DOHH2 (cell line): ENCODE measurements around the gene OR52K1.

ENCODE experiments used
- EZH2phosphoT487 ChIP-seq: fragments of 200-600 bp; sonication (generic); IDR thresholded peaks from 2 replicates; pipeline ENCODE4 v1.6.1; 2017; ENCODE audit warnings: borderline replicate concordance, mild to moderate bottlenecking, antibody characterized with exemption, low read length, moderate library complexity, mixed read lengths
- TF ChIP-seq, protein P1 (sequence below): fragments of 200-600 bp; sonication (generic); IDR thresholded peaks from one replicate; pipeline ENCODE4 v1.5.1; 2014; ENCODE audit warnings: antibody characterized with exemption, mild to moderate bottlenecking, low read depth, low read length; ENCODE audit not compliant: poor library complexity, severe bottlenecking

DNA sequence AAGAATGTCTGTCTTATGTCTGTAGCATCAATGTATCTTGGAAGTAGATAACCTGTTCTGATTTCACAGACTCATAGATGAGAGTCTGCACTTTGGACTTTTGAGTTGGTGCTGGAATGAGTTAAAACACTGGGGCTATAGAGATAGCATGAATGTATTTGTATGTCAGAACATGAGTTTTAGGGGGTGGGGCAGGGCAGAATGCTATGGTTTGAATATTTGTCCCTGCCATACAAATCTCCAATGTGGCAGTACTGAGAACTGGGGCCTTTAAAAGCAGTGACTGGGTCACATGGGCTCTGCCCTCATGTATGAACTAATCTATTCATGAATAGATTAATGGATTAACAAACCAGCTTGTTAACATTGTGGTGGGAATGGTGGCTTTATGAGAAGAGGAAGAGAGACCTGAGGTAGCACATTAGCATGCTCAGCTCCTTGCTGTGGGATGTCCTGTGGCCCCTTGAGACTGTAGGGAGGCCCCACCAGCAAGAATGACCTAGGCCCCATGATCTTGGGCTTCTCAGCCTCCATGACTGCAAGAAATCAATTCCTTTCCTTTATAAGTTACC is 15.5 kb upstream of the OR52K1 start:
- TF ChIP-seq, protein P1, sequence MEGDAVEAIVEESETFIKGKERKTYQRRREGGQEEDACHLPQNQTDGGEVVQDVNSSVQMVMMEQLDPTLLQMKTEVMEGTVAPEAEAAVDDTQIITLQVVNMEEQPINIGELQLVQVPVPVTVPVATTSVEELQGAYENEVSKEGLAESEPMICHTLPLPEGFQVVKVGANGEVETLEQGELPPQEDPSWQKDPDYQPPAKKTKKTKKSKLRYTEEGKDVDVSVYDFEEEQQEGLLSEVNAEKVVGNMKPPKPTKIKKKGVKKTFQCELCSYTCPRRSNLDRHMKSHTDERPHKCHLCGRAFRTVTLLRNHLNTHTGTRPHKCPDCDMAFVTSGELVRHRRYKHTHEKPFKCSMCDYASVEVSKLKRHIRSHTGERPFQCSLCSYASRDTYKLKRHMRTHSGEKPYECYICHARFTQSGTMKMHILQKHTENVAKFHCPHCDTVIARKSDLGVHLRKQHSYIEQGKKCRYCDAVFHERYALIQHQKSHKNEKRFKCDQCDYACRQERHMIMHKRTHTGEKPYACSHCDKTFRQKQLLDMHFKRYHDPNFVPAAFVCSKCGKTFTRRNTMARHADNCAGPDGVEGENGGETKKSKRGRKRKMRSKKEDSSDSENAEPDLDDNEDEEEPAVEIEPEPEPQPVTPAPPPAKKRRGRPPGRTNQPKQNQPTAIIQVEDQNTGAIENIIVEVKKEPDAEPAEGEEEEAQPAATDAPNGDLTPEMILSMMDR = no peak
- no peak for TF ChIP-seq EZH2phosphoT487
